Smooth muscle cell (in vitro differentiated cells): ENCODE results near the gene CACNB4. TPM values are rescaled to one million over a fixed set of nuclear protein-coding genes. Genes with fewer than 3 reads are reported as not detected.
A peak's percentile ranks its signal among the peaks of the same experiment; 100 is the strongest.

Source experiments
- DNase-seq: peaks from one replicate; lab custom pipeline; 2025; ENCODE audit not compliant: unreplicated experiment; lab: John Stamatoyannopoulos, UW
- H2AFZ ChIP-seq: fragments of 200-600 bp; sonication (generic); 2 replicates; pipeline ENCODE4 v1.6.0; 2016; ENCODE audit warnings: antibody characterized with exemption, low read depth, mild to moderate bottlenecking
- H3F3A ChIP-seq: fragments of 200-600 bp; sonication (generic); 2 replicates; pipeline ENCODE4 v1.6.0; 2017; ENCODE audit warnings: antibody characterized with exemption, low read depth
- H3K27ac ChIP-seq: fragments of 200-600 bp; sonication (generic); 2 replicates; pipeline ENCODE4 v1.5.1; 2016; ENCODE audit warnings: low read depth, mild to moderate bottlenecking
- H3K27me3 ChIP-seq: fragments of 200-600 bp; sonication (generic); 2 replicates; pipeline ENCODE4 v1.6.1; 2016; ENCODE audit warnings: low read depth, mild to moderate bottlenecking
- H3K36me3 ChIP-seq: fragments of 200-600 bp; sonication (generic); 2 replicates; pipeline ENCODE4 v1.5.1; 2016; ENCODE audit warnings: low read depth
- H3K4me1 ChIP-seq: fragments of 200-600 bp; sonication (generic); 2 replicates; pipeline ENCODE4 v1.5.1; 2016; ENCODE audit warnings: low read depth
- H3K4me2 ChIP-seq: fragments of 200-600 bp; sonication (generic); 2 replicates; pipeline ENCODE4 v1.6.0; 2016; ENCODE audit warnings: mild to moderate bottlenecking
- H3K4me3 ChIP-seq: fragments of 200-600 bp; sonication (generic); 2 replicates; pipeline ENCODE4 v1.5.1; 2016; ENCODE audit warnings: mild to moderate bottlenecking
- H3K79me2 ChIP-seq: fragments of 200-600 bp; sonication (generic); 2 replicates; pipeline ENCODE4 v1.6.0; 2016; ENCODE audit warnings: low read depth, mild to moderate bottlenecking
- H3K9ac ChIP-seq: fragments of 200-600 bp; sonication (generic); 2 replicates; pipeline ENCODE4 v1.6.0; 2016; ENCODE audit warnings: low read depth
- H3K9me3 ChIP-seq: fragments of 200-600 bp; sonication (generic); replicated peaks from 2 replicates; pipeline ENCODE4 v1.5.1; 2016; ENCODE audit warnings: low read depth
- H4K20me1 ChIP-seq: fragments of 200-600 bp; sonication (generic); 2 replicates; pipeline ENCODE4 v1.6.0; 2016; ENCODE audit warnings: low read depth
- WGBS: methylation state at CpG from one replicate; pipeline ENCODE4 v1.1.7; 2016; ENCODE audit warnings: low lambda C conversion rate; 5-methylcytosine and 5-hydroxymethylcytosine counted together
- polyA plus RNA-seq: library from polyadenylated mRNA; unstranded; fragments of >200 nt; fragmentation: Nextera tagmentation; extraction: Ambion mirVana; gene quantifications from 2 replicates; pipeline ENCODE4 v1.2.1, GENCODE V29; 2016
- total RNA-seq: library from RNA; depleted of rRNA; stranded (reverse); fragments of >200 nt; gene quantifications from 2 replicates; pipeline ENCODE4 v1.2.3, GENCODE V29; 2014
- TF ChIP-seq, protein P1 (sequence below): fragments of 200-600 bp; sonication (generic); IDR thresholded peaks from 2 replicates; pipeline ENCODE4 v1.5.1; 2017; ENCODE audit warnings: borderline replicate concordance, mild to moderate bottlenecking, antibody characterized with exemption; ENCODE audit not compliant: insufficient read depth, poor library complexity, severe bottlenecking

CACNB4 gene
- total and polyA plus RNA-seq, 2 experiments from 2014 or later = 0.06 to 1.4 TPM

- Histone ChIP-seq H3K27me3 (no peaks in the 10 kb centered on the region), H3K27ac (no peak overlapping the region), H3K4me1 (no peaks in the 10 kb centered on the region), H4K20me1 (peaks cover 38% of the 10 kb centered on the region), H3K9ac (no peak overlapping the region), H2AFZ (no peak overlapping the region), H3K36me3 (peaks cover 30% of the 10 kb centered on the region), H3K4me2 (no peak overlapping the region), H3K4me3 (no peak overlapping the region), H3F3A (peaks cover 10% of the 10 kb centered on the region), H3K9me3 (no peaks in the 10 kb centered on the region), H3K79me2 (no peaks in the 10 kb centered on the region)
- TF ChIP-seq, protein P1, sequence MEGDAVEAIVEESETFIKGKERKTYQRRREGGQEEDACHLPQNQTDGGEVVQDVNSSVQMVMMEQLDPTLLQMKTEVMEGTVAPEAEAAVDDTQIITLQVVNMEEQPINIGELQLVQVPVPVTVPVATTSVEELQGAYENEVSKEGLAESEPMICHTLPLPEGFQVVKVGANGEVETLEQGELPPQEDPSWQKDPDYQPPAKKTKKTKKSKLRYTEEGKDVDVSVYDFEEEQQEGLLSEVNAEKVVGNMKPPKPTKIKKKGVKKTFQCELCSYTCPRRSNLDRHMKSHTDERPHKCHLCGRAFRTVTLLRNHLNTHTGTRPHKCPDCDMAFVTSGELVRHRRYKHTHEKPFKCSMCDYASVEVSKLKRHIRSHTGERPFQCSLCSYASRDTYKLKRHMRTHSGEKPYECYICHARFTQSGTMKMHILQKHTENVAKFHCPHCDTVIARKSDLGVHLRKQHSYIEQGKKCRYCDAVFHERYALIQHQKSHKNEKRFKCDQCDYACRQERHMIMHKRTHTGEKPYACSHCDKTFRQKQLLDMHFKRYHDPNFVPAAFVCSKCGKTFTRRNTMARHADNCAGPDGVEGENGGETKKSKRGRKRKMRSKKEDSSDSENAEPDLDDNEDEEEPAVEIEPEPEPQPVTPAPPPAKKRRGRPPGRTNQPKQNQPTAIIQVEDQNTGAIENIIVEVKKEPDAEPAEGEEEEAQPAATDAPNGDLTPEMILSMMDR = no peak
- no peak for DNase-seq
- 90% methylated on average over 1 of the region's 1 CpG for WGBS
Measured at GRCh38 chr2:151809073-151809383, 289.8 kb downstream of the CACNB4 start.

DNA sequence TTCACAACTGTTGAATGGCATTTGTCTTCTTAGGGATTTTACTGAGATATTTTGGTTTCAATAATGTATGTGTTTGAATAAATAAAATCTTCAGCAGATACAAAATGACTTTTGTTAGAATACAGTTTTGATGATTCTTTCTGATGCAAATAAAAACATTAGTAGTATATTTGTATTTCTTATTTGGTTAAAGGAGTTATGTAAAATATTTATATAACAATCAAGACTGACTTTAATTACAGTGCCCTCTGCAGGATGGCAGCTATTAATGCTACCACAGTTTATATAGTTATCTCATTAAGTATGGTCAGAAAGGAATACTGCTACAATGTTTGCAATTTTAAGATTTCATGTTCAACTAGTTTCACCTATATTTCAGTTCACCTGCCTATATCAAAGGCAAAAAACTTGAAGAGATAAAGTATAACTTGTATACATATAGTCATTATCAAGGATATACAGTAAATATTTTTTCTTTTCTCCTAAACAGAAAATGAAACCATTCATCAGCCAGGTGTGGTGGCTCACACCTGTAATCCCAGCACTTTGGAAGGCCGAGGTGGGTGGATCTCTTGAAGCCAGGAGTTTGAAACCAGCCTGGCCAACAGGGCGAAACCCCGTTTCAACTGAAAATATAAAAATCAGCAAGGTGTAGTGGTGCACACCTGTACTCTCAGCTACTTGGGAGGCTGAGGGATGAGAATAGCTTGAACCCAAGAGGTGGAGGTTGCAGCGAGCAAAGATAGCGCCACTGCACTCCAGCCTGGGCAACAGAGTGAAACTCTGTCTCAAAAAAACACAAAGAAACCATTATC, 290.4 kb downstream of the CACNB4 start:
- H2AFZ ChIP-seq = no peak overlapping the region
- TF ChIP-seq, protein P1 = peak; percentile 65
- DNase-seq = no peak

DNA sequence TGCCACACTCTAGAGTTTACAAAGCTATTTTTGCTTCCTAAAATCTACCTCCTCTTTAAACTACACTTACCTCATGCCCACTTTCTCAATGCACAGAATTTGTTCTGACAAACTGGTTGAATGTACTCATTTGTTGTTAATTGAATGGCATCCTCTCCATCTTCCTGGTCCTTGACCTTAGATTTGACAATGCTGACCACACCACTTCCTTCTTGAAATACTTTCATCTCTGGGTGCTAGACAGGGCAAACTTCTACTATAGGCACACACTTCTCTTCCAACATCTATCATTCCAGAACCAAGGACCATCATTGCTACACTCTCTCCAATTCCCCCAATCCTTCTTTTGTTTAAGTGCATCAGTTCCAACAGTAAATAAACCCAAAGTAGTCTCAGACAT, 292.9 kb downstream of the CACNB4 start:
- TF ChIP-seq, protein P1 = no peak
- H3K27ac ChIP-seq = no peak overlapping the region
- no peaks in the 10 kb centered on the region for H3K4me1 ChIP-seq
- H4K20me1 ChIP-seq = peaks cover 30% of the 10 kb centered on the region
- H3K27me3 ChIP-seq = no peaks in the 10 kb centered on the region
- DNase-seq = no peak
- H3K4me2 ChIP-seq = no peak overlapping the region
- H2AFZ ChIP-seq = no peak overlapping the region
- no peaks in the 10 kb centered on the region for H3K79me2 ChIP-seq
- no peak overlapping the region for H3K4me3 ChIP-seq
- H3K9me3 ChIP-seq = no peaks in the 10 kb centered on the region
- H3F3A ChIP-seq = peaks cover 10% of the 10 kb centered on the region
- H3K36me3 ChIP-seq = peaks cover 28% of the 10 kb centered on the region
- H3K9ac ChIP-seq = no peak overlapping the region

More for the DNA sequence above, 290.4 kb downstream of the CACNB4 start:
- Histone ChIP-seq H4K20me1 (peaks cover 35% of the 10 kb centered on the region), H3K9ac (no peak overlapping the region), H3K4me1 (no peaks in the 10 kb centered on the region), H3F3A (peaks cover 10% of the 10 kb centered on the region), H3K27ac (no peak overlapping the region), H3K27me3 (no peaks in the 10 kb centered on the region), H3K4me3 (no peak overlapping the region), H3K4me2 (no peak overlapping the region), H3K79me2 (no peaks in the 10 kb centered on the region), H3K36me3 (peaks cover 24% of the 10 kb centered on the region), H3K9me3 (no peaks in the 10 kb centered on the region)
- WGBS = 97% methylated on average over 5 of the region's 5 CpGs

GRCh38 chr2:151805343-151805742, 293.5 kb downstream of the CACNB4 start:
- DNase-seq = no peak

More at GRCh38 chr2:151805343-151805742, 293.5 kb downstream of the CACNB4 start:
- H3K4me2 ChIP-seq = no peak overlapping the region
- 98% methylated on average over 1 of the region's 1 CpG for WGBS
- no peaks in the 10 kb centered on the region for H3K27me3 ChIP-seq
- H3K36me3 ChIP-seq = peaks cover 28% of the 10 kb centered on the region
- no peaks in the 10 kb centered on the region for H3K4me1 ChIP-seq
- H2AFZ ChIP-seq = no peak overlapping the region
- H4K20me1 ChIP-seq = peaks cover 30% of the 10 kb centered on the region
- H3K4me3 ChIP-seq = no peak overlapping the region
- TF ChIP-seq, protein P1 = no peak
- H3K9ac ChIP-seq = no peak overlapping the region
- no peak overlapping the region for H3K27ac ChIP-seq
- H3K9me3 ChIP-seq = no peaks in the 10 kb centered on the region
- H3K79me2 ChIP-seq = no peaks in the 10 kb centered on the region
- H3F3A ChIP-seq = peaks cover 6% of the 10 kb centered on the region
